Measurements from ENCODE around the gene AIP.

Gene AIP

DNA sequence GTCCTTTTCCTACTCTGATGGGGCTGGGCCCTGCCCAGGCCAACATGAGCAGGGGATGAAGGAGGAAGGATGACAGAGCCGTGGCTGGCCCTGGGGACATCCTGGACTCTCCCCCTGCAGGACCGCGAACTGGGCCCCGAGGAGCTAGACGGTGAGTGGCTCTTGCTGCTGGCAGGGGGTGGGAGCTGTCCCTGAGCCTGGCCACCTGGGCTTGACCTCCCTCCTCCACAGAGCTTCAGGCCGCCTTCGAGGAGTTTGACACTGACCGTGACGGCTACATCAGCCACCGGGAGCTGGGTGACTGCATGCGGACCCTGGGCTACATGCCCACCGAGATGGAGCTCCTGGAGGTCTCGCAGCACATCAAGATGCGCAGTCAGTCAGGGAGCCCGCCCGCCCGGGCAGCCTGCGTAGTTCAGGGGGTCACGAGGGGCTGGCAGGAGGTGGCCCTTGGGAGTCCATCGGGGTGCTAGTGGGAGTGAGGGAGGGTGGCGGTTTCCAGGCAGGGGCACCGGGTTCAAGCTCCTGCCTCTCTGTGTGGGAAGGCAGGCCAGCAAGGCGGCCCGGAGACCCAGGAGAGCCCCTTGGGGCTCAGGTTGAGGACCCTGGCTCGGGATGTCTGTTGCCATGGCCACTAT, 26.6 kb upstream of the AIP start:
- no peak overlapping the region for H3K4me3 ChIP-seq (ENCODE audit: low read length)
- TF ChIP-seq CTCF (IDR thresholded peaks at IDR 0.05; ENCODE audit: insufficient read depth, low read depth, low read length, missing control alignments): no peak
- DNase-seq (ENCODE audit: low read depth): no peak

GRCh38 chr11:67457453-67457852, 25.4 kb upstream of the AIP start:
- no peak for TF ChIP-seq CTCF (IDR thresholded peaks at IDR 0.05; ENCODE audit: insufficient read depth, low read depth, low read length, missing control alignments)
- DNase-seq (ENCODE audit: low read depth): no peak
- H3K4me3 ChIP-seq (ENCODE audit: low read length): no peak overlapping the region

DNA sequence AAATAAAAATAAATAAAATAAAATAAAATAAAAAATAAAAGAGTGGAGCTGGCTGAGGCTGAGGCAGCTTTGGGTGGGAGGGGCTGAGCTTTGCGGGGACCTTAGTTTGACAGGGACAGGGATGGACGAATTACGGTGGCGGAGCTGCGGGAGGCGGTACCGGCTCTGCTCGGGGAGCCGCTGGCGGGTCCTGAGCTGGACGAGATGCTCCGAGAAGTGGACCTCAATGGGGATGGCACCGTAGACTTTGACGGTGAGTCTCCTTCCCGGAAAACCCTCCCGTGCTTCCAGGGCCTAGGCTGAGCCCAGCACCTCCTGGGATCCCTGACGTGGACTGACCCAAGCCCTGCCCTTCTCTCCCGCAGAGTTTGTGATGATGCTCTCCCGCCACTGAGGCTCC, 24.6 kb upstream of the AIP start:
- H3K4me3 ChIP-seq (ENCODE audit: low read length): no peak overlapping the region
- no peak for TF ChIP-seq CTCF (IDR thresholded peaks at IDR 0.05; ENCODE audit: insufficient read depth, low read depth, low read length, missing control alignments)
- DNase-seq (ENCODE audit: low read depth): no peak

DNA sequence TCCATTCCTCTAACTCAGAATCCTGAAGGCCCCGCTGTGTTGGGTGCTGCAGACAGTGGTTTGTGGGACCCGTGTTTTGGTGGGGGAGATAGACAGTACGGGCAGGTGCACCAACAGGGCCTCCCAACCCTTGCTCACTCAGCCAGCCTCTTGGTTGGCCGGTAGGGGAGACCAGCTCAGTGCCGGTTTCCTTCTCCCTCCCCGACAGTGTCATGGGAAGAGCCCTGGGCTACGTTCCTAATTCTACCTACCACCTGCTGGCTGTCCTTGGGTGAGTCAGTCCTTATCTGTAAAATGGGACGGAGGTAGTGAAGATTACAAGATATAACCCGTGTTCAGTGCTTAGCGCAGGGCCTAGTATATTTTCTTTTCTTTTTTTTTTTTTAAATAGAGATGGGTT, 19.6 kb upstream of the AIP start:
- TF ChIP-seq CTCF (IDR thresholded peaks at IDR 0.05; ENCODE audit: insufficient read depth, low read depth, low read length, missing control alignments): no peak
- DNase-seq (ENCODE audit: low read depth): no peak

GRCh38 chr11:67463680-67464410, 19.0 kb upstream of the AIP start:
- H3K4me3 ChIP-seq (ENCODE audit: low read length): peak overlapping the region; percentile 20
- DNase-seq (ENCODE audit: low read depth): peak; percentile 87
- no peak for TF ChIP-seq CTCF (IDR thresholded peaks at IDR 0.05; ENCODE audit: insufficient read depth, low read depth, low read length, missing control alignments)

More for the DNA sequence above, 19.6 kb upstream of the AIP start:
- H3K4me3 ChIP-seq (ENCODE audit: low read length): no peak overlapping the region

- no peak for TF ChIP-seq CTCF (IDR thresholded peaks at IDR 0.05; ENCODE audit: insufficient read depth, low read depth, low read length, missing control alignments)
- peak; percentile 94 for DNase-seq (ENCODE audit: low read depth)
- peak overlapping the region; percentile 57 for H3K4me3 ChIP-seq (ENCODE audit: low read length)
Measured at GRCh38 chr11:67464411-67465188, 18.2 kb upstream of the AIP start.

Measured in epithelial cell of esophagus (primary cell).